ENCODE measurements around the gene SERPINB11.
"Not testable (repeated sequence)": the region's sequence is repeated elsewhere in the genome, so short reads cannot be mapped to it uniquely, and the experiment has no call there.

Gene SERPINB11

GRCh38 chr18:63758615-63759240, 56.0 kb downstream of the SERPINB11 start:
- TF ChIP-seq, protein P1, sequence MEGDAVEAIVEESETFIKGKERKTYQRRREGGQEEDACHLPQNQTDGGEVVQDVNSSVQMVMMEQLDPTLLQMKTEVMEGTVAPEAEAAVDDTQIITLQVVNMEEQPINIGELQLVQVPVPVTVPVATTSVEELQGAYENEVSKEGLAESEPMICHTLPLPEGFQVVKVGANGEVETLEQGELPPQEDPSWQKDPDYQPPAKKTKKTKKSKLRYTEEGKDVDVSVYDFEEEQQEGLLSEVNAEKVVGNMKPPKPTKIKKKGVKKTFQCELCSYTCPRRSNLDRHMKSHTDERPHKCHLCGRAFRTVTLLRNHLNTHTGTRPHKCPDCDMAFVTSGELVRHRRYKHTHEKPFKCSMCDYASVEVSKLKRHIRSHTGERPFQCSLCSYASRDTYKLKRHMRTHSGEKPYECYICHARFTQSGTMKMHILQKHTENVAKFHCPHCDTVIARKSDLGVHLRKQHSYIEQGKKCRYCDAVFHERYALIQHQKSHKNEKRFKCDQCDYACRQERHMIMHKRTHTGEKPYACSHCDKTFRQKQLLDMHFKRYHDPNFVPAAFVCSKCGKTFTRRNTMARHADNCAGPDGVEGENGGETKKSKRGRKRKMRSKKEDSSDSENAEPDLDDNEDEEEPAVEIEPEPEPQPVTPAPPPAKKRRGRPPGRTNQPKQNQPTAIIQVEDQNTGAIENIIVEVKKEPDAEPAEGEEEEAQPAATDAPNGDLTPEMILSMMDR (IDR thresholded peaks at IDR 0.05; ENCODE audit: low read depth, low read length) = no peak
- Histone ChIP-seq H3K36me3 (no peaks in the 10 kb centered on the region), H3K27ac (no peak overlapping the region), H3K9me3 (ENCODE audit: severe bottlenecking) (no peaks in the 10 kb centered on the region), H3K27me3 (ENCODE audit: insufficient read depth, low read depth, severe bottlenecking) (no peaks in the 10 kb centered on the region), H3K4me3 (ENCODE audit: low read depth, low read length) (no peak overlapping the region)
- no peak for DNase-seq

- H3K4me3 ChIP-seq (ENCODE audit: low read depth, low read length); DNase-seq; H3K9me3 ChIP-seq (ENCODE audit: severe bottlenecking); H3K27ac ChIP-seq; H3K36me3 ChIP-seq; H3K27me3 ChIP-seq (ENCODE audit: insufficient read depth, low read depth, severe bottlenecking): not testable (repeated sequence)
These were observed 57.0 kb downstream of the SERPINB11 start for GRCh38 chr18:63759786-63760185.

GRCh38 chr18:63762518-63762917, 59.8 kb downstream of the SERPINB11 start:
- Histone ChIP-seq H3K36me3 (no peaks in the 10 kb centered on the region), H3K27ac (no peak overlapping the region), H3K4me3 (ENCODE audit: low read depth, low read length) (no peak overlapping the region), H3K27me3 (ENCODE audit: insufficient read depth, low read depth, severe bottlenecking) (no peaks in the 10 kb centered on the region), H3K9me3 (ENCODE audit: severe bottlenecking) (no peaks in the 10 kb centered on the region)
- DNase-seq = no peak
- TF ChIP-seq, protein P1 (IDR thresholded peaks at IDR 0.05; ENCODE audit: low read depth, low read length) = no peak

DNA sequence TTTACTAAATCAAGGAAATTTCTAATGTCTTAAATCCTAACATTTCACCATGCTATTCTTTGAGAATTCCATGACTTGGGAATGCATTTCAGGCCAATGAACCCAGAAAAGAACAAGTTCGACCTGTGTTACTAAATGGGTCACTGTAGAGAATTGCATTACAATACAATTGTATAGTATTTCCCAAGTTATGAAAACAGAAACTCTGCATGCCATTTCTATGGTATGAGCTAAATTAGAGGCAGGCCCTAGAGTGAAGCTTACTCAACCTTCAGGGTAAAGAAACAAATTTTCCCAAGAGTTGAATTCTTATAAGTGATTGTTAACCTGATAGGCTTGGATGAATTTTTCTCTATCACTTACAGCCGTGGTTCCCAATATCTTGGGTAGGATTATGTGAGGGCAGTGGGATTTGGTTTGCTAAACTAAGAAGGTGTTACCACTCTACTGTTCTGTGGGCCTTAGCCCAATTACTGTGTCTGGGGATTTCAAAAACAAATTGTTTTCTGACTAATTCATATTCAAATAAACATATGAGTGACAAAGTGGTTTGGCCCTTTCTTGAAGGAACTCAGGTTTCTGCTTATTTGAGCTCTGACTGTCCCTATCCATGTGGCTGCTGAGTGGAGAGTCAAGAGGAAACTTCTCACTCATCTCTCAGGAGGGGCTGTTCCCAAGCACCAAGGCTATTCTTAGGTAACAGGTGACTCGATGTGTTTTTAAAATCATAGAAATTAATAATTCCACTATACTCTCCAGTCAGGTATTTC, 61.3 kb downstream of the SERPINB11 start:
- TF ChIP-seq, protein P1 (IDR thresholded peaks at IDR 0.05; ENCODE audit: low read depth, low read length) = no peak
- no peaks in the 10 kb centered on the region for H3K9me3 ChIP-seq (ENCODE audit: severe bottlenecking)
- no peak overlapping the region for H3K4me3 ChIP-seq (ENCODE audit: low read depth, low read length)
- H3K27me3 ChIP-seq (ENCODE audit: insufficient read depth, low read depth, severe bottlenecking) = no peaks in the 10 kb centered on the region
- H3K36me3 ChIP-seq = no peaks in the 10 kb centered on the region
- H3K27ac ChIP-seq = no peak overlapping the region
- DNase-seq = no peak

DNA sequence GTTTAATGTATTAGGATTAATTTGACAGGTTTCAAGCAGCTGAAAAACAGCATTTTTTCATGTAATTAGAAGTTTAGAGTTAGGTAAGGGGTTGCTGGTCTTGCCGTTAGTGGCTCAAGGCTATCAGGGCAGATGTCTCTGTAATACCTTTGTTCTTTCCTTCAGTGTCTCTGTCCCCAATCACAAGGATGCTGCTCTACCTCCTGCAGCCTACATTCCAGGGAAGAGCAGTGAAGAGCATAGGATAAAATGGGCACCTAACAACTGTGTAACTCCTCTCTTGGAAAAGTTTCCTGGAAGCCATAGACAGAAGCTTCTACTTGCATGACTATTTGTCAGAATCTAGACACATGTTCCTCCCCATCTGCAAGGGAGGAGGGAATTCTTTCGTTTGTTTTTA, 63.1 kb downstream of the SERPINB11 start:
- DNase-seq = no peak
- Histone ChIP-seq H3K4me3 (ENCODE audit: low read depth, low read length) (no peak overlapping the region), H3K36me3 (no peaks in the 10 kb centered on the region), H3K27ac (no peak overlapping the region), H3K27me3 (ENCODE audit: insufficient read depth, low read depth, severe bottlenecking) (no peaks in the 10 kb centered on the region), H3K9me3 (ENCODE audit: severe bottlenecking) (no peaks in the 10 kb centered on the region)
- TF ChIP-seq, protein P1 (IDR thresholded peaks at IDR 0.05; ENCODE audit: low read depth, low read length) = no peak
